ENCODE data around the gene CCNG1.
"Not testable (repeated sequence)": the region's sequence is repeated elsewhere in the genome, so short reads cannot be mapped to it uniquely, and the experiment has no call there.

CCNG1 gene, protein sequence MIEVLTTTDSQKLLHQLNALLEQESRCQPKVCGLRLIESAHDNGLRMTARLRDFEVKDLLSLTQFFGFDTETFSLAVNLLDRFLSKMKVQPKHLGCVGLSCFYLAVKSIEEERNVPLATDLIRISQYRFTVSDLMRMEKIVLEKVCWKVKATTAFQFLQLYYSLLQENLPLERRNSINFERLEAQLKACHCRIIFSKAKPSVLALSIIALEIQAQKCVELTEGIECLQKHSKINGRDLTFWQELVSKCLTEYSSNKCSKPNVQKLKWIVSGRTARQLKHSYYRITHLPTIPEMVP

DNA sequence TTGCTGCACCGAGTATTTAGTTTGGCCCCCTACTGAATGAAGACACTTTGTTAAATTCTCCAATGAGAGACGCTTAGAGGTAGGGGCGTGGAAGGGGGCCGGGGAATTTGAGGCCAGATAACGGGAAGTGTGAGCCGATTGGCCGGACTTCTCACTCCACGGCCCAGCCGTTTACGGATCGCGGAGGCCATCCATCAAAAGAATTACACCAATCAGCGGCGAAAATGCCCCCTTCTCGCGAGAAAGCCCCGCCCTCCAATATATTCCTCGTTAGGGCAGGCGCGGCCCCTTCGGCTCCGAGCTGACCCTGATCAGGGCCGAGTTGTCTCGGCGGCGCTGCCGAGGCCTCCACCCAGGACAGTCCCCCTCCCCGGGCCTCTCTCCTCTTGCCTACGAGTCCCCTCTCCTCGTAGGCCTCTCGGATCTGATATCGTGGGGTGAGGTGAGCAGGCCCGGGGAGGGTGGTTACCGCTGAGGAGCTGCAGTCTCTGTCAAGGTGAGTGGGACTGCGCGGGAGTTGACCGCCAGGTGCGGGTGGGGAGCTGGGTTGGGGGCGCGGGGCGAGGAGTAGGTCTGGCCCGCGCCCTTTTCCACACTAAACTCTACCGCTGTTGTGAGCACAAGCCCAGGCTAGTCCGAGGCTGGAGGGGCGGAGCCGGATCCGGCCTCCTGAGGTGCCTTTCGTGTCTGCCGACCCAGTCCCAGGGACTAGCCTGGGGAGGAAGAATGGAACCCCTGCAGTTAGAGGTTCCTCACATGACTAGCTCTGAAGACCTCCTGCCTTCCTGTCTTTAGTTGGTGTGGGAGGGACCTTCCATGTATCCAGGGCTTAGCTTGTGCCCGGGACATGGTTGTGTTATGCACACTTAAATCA is at the start of gene CCNG1:
CCNG1 (plus strand) TSS at position 287 of the 874 bp plus-strand sequence. CDS start 1,662 bp downstream, outside the sequence.
- peak; percentile 98 for DNase-seq

GRCh38 chr5:163395792-163396191 is 41.6 kb upstream of the CCNG1 start:
- DNase-seq: no peak

- peak; percentile 54 for DNase-seq
Observed at GRCh38 chr5:163396818-163397340, 40.5 kb upstream of the CCNG1 start.

GRCh38 chr5:163397354-163397753 is 40.0 kb upstream of the CCNG1 start:
- no peak for DNase-seq

- no peak for DNase-seq
Observed at GRCh38 chr5:163399923-163400322, 37.5 kb upstream of the CCNG1 start.

DNA sequence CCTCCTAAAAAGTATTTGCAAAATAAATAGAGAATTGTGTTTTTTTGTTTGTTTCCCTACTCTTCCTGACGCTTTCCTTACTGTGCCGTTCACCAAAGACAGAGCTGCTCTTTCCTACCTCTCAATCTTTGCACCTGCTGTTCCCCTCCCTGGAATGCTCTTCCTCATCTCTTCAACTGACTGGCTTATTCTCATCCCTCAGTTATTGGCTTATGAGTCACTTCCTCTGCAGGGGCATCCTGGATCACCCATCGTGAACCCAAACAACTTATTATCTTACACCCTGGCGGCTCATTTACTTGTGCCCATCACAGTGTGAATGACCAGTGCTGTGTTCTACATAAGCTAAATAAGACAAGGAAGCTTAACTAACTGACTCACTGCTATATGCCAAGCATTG is 36.1 kb upstream of the CCNG1 start:
- no peak for DNase-seq

DNA sequence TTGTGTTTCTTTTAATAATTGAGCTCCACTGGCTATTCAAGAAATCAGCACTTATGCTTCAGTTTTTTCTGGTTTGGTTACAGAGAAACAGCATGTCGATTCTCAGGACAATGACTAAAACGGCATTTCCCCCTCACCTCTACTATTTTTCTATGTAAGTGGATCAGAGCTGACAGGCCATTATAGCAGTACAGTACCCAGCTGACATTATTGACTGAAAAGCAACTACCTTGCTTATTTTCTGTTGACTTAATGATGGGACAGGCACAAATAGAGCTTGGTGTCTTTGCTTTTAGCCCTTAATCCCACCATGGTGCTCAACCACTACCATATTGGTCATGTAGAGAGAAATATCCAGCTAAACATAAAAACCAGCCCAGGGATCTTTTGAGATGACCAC is 35.4 kb upstream of the CCNG1 start:
- no peak for DNase-seq

DNA sequence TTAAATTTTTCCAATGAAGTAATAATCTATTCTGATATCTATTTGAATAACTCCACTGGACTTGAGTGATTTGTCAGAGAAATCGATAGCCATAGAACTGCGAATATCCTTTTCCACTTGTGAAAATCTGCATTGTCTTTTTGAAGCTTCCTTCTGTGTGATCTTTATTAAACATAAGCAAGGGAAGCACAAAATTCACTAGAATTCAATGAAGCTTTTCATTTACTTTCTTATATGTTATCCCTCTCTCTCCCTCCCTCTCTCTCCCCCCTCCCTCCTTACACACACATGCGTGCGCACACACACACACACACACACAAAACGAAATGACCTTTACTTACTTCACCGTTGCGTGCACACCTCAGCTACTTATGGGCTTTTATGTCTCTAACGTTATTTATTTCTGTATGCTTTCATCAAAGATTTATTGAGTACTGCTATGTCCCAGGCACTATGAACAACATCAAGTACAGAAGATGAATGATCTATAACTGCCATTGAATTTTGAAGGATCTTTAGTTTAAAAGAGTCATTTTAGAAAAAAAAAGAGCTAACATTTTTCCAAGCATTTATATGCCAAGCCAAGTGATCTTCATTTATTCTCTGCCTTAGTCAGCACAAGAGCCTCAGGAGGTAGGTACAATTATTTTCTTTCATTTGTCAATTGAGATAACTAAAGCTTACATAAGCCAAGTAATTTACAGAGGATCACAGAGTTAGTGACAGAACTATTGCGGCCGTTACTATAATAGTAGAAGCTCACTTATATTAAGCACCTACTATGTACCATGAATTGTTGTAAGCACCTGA is 32.8 kb upstream of the CCNG1 start:
- DNase-seq: no peak

DNA sequence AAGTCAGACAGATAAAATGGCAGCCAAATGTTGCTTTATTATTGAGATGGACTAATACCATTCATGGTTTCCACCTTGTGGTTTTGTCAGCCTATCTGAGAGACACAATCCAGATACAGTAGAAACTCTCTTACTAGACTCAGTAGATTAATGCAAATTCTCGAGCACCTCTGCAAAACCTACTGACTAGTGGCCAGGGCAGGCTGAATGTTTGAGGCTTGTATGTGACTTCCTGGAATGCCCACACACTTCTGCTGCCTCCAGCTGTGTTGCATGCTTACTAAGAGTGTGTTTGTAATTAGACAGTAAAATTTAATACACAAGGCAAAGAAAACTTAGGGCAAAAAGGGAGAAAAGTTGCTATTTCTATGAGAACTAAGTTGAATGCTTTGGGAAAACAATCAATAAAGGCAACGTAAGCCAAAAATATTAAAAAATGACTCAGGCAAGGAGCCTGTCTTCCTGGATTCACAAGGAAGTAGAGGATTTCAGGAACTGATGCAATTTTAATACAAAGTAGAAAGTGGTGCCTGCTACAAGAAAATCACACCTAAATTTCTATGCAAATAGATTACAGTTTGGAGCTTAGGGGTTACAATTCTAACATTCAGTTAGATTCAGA is 30.2 kb upstream of the CCNG1 start:
- peak; percentile 25 for DNase-seq

GRCh38 chr5:163408311-163408923 is 29.0 kb upstream of the CCNG1 start:
- peak; percentile 70 for DNase-seq

- DNase-seq: no peak
Observed at GRCh38 chr5:163409384-163409783, 28.0 kb upstream of the CCNG1 start.

GRCh38 chr5:163410505-163410904 is 26.9 kb upstream of the CCNG1 start:
- DNase-seq: no peak

DNA sequence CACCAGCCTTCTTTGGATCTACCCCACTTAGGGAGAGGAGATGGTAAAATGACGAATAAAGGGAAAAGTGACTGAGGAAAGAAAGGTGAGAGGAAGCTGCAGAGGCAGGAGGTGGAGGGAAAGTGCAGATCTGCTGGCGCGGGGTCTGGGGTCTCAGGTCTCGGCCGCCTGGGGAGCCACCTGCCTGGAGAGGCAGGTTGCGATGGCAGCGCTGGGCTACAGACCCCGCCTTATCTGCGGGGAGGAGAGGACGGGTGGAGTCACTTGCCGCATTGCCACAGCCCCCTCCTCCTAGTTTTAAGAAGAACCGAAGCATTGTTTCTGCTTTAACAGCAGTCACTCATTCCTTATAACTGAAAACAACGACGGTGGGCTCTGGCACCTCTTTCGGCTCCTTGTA is 21.7 kb upstream of the CCNG1 start:
- not testable (repeated sequence) for DNase-seq

- peak; percentile 74 for DNase-seq
Observed at GRCh38 chr5:163424836-163425235, 12.6 kb upstream of the CCNG1 start.

DNA sequence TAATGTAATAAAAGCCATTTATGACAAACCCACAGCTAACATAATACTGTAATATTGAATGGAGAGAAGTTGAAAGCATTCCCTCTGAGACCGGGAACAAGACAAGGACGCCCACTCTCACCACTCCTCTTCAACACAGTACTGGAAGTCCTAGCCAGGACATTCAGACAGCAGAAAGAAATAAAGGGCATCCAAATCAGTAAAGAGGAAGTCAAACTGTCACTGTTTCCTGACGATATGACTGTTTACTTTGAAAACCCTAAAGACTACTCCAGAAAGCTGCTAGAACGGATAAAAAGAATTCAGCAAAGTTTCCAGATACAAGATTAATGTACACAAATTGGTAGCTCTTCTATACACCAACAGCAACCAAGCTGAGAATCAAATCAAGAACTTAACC is 11.3 kb upstream of the CCNG1 start:
- peak; percentile 82 for DNase-seq

GRCh38 chr5:163432544-163432943 is 4.9 kb upstream of the CCNG1 start:
- no peak for DNase-seq

- DNase-seq: no peak
Observed at GRCh38 chr5:163433271-163433670, 4.1 kb upstream of the CCNG1 start.

DNA sequence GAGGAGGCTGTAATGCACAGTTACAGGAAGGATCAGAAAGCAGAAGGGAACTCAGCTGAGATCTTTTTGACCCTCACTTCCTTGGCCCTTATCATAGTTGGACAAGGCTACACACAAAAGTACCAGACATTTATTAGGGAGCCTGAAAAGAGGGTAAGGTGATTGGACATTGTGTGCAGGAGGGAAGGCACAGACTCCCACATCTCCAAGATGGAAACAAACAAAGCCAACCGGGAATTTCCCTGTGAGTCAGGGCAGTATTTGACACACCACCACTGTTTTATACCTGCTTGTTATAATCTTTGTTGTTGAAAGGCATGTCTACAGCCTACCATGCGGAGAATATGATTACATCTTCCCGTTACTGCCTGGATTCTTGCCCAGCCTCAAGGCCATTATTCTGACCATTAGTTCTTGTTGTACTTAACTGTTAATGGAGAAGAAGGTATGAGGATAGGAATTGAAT is 3.0 kb upstream of the CCNG1 start:
- DNase-seq: peak; percentile 77

- peak; percentile 68 for DNase-seq
Observed at GRCh38 chr5:163436515-163436914, 880 bp upstream of the CCNG1 start.

GRCh38 chr5:163437011-163437308 is 435 bp upstream of the CCNG1 start:
- no peak for DNase-seq

GRCh38 chr5:163439092-163439425 is 1.7 kb downstream of the CCNG1 start:
- peak; percentile 80 for DNase-seq

DNA sequence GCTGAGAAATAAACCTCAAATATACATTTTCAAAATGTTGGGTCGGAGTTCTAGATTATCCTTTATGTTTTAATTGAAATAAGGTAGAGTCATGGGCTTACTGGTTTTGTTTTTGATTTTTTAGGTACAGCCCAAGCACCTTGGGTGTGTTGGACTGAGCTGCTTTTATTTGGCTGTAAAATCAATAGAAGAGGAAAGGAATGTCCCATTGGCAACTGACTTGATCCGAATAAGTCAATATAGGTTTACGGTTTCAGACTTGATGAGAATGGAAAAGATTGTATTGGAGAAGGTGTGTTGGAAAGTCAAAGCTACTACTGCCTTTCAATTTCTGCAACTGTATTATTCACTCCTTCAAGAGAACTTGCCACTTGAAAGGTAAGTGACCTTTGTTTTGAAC is 3.6 kb downstream of the CCNG1 start:
- DNase-seq: no peak

Data from OCI-M1 (cell line).